ENCODE measurements around the gene AP1S2. TPM values are rescaled to one million over a fixed set of nuclear protein-coding genes. Genes with fewer than 3 reads are reported as not detected.
A peak's percentile ranks its signal among the peaks of the same experiment; 100 is the strongest.

Gene AP1S2
- polyA plus RNA-seq, 1 donor = 60.0 TPM

DNA sequence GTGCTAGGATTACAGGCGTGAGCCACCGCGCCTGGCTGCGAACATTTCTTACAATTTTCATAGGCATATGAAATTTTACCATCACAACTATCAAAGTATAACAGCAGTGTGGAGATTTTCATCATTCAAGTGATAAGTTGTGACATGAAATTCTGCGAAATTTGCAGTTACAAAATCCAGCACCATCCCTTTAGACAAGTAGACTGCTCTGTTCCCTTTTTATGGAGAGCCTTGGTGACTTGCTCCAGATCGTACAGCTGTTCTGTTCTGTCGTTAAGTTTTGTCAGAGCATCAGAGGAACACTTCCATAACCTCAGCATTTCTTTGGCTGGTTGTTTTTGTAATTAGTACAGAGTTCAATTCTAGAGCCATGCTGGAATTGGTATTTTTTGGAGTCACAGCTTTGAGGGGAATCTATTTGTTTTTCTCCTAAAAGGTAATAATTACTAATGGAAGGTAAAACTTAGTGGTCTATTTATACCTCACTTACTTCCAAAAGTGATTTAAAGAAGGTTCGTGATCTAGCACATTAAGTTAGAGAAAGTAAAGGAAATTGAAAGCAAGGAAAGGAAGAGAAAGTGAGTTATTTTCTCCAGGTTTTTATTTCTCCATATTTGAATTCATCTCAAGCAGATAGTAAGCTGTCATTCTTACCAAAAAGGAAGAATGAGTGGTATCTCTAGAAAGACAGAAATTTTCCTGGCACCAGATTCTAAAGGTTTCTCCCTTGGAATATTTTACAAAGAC lies 42.2 kb downstream of the AP1S2 start:
- no peak for DNase-seq

- no peak for DNase-seq
Observed at GRCh38 chrX:15808254-15808653, 46.4 kb downstream of the AP1S2 start.

- no peak for DNase-seq
Observed at GRCh38 chrX:15804563-15804962, 50.0 kb downstream of the AP1S2 start.

DNA sequence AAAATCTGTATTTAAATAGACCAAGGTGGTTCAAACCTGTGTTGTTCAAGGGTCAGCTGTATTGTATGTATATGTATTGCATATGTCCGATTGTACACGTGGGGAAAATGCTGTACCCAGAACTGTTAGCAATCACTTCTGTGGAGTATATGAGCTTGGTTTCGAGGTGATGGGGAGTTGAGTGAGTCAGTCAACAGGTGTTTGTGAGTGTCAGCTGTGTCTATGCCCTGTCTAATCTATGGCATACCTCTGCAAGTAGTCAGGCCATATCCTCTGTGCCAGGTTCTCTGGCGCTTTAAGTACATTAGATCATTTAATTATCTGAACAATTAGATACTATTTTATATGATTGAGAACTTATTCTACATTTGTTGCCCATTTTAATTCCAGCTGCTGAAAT lies 56.9 kb downstream of the AP1S2 start:
- no peak for DNase-seq

DNA sequence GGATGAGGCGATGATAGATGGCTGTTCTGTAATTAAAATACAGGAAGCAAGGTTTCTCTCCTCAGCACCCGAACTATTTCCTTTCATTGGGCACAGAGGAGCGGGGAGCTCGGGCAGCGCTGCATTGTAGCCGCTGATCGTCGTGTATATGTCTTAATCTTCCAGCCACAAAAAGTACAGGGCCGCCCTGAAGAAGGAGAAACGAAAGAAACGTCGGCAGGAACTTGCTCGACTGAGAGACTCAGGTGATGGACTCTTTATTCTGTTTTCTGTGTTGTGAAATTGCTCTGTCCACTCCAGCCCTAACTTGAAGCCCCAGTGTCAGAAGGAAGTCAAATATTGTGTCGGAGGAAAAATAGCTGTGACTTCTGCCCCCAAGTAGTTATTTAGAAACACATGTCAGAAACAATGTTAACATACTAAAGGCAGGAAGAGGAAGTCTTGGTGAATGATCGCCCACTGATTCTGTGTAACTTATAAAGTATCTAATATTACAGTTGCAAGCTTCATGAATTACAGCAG lies 63.8 kb downstream of the AP1S2 start:
- DNase-seq = peak; percentile 20

DNA sequence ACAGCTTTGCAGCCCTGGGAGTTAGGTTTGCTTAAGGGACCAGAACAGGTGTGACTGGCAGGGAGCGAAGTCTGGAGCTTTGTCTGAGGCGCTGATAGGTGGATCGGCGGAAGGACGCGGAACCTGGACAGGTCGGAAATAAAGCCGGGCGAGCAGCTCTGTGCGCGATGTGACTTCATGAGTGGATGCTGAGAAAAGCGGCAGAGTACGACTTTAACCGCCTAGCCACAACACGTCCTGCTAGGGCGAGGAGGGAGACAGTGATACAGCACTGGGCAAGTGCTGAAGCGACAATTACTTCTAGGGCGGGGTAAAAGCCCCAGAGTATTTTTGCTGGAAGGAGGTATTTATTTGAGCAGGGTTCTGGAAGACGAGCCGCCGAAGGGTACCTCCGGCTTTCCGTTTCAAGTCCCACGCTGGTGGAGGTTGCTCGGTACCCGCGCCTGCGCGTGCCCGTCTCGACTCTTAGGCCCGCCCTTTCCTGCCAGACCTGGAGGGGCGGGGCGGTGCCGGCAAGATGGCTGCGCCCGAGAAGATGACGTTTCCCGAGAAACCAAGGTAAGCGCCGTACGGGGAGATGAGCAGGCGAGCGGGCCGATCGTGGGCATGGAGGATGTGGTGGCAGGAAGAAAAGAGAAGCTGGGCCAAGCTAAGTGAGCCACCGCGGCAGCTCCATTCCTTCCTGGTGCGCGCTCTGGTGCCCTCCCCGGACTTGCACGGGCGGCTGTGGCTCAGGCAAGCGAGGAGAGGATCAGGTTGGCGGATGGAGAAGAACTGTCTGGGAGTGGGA lies 64.4 kb downstream of the AP1S2 start, which contains the start of gene ZRSR2:
Gene ZRSR2 (plus strand): TSS at position 506 of the 790 bp plus-strand sequence. CDS start 12 bp downstream, at position 518.
- DNase-seq = peak; percentile 83

GRCh38 chrX:15786915-15787314 lies 67.7 kb downstream of the AP1S2 start:
- DNase-seq = no peak

DNA sequence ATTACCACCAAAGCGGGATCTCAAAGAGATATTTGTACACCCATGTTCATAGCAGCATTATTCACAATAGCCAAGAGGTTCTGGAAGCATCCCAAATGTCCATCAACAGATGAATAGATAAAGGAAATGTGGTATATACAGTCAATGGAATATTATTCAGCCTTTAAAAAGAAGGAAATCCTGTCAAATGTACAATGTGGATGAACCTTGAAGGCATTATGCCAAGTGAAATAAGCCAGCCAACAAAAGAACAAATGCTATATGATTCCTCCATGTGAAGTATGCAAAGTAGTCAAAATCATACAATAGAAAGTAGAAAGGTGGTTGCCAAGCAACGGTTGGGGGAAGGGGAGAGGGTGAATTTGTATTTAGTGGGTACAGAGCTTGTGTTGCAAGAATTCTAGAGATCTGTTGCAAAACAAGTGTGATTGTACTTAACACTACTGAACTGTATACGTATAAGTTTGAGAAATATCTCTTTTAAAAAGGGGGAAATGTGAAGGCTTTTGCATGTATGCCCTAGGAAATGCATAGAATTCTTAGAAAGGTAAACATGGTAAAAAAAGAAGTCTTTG lies 69.3 kb downstream of the AP1S2 start:
- DNase-seq = no peak

GRCh38 chrX:15781961-15782699 lies 72.5 kb downstream of the AP1S2 start:
- DNase-seq = no peak

Other genes starting within 250 kb of the AP1S2 start
- gene CLTRN, start 190.0 kb downstream of the AP1S2 start, polyA plus RNA-seq (ENCODE audit: insufficient read length) = 21.4 TPM
- gene CA5B, start 116.5 kb downstream of the AP1S2 start, polyA plus RNA-seq (ENCODE audit: insufficient read length) = 12.3 TPM
- gene ZRSR2, start 64.3 kb downstream of the AP1S2 start, polyA plus RNA-seq (ENCODE audit: insufficient read length) = 18.5 TPM